Measurements from ENCODE around the gene KCTD17. TPM values are rescaled to one million over a fixed set of nuclear protein-coding genes. Genes with fewer than 3 reads are reported as not detected.

Gene KCTD17
- total and polyA plus RNA-seq, 2 of the 13 experiments (the other 11 are each of a cell fraction or from before 2014, with no cell fraction given): 5.3 to 11.7 TPM

DNA sequence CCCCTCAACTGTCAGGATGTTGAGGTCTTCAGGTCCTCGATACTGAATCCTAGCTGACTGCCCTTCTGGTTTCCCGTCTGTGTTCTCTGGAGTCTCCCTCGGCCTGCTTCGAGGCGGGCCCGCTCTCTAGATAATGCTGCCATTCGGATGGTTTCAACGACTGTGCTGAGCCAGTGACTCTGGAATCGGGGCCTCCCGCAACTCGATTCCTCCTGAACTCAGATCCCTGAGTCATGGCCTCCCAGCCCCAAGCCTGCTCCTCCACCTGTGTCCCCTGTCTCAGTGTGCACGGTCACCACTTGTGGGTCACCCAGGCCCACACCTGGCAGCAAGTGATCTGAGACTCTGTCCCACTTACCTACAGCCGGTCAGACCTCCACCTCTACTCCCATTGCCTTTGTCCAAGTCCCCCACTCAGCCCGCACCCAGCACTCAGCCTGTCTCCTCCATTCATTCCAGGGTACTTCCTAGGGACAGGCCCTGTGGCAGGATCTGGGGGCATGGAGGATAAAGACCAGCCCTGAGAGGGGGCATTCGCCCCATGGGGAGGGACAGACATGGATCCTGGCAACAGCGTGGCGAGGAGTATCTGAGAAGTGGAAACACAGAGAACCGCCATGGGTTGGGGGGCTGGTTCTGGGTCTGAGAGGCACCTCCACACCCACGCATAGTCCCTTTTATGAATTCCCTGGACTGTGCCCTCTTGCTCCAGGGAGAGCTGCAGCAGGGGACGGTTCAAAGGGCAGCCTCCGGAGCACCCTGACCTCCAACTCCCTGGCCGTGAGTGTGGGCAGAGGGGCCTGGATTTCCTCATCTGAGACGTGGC lies 17.7 kb upstream of the KCTD17 start:
- H3K4me3 ChIP-seq (replicated peaks in 1 of 3; ENCODE audit: insufficient read depth in 1 of 3, low read depth in 2 of 3, low read length in 3 of 3): peak overlapping the region; percentile 19 to 57 (median 37); a peak in 4 of 6 replicates
- CTCF ChIA-PET (ENCODE audit: low intra/inter-chr PET ratio, low total read pairs): interaction anchor here (1.0 kb wide), 1 partner anchor 14 kb away, joined by 3 read pairs; no protein-coding TSS in a partner anchor
- H3K36me3 ChIP-seq (replicated peaks in 1 of 2; ENCODE audit: control insufficient read depth in 1 of 2, insufficient read depth in 2 of 2, low read length in 2 of 2): peaks cover 0 to 10% of the 10 kb centered on the region in 2 experiments; a peak in 4 of 5 replicates
- H3K27ac ChIP-seq (ENCODE audit: extremely low read length, insufficient read depth, low read length): peak overlapping the region; percentile 99
- no TSS peak for BruUV-seq (replicated peaks)
- WGBS (ENCODE audit: low lambda C conversion rate): 19% methylated on average over 12 of the region's 23 CpGs
- H4K20me1 ChIP-seq (ENCODE audit: insufficient read depth, low read length): no peaks in the 10 kb centered on the region
- intact Hi-C loops (cut with micrococcal nuclease; ENCODE audit: unreplicated experiment): loop anchor here (2.0 to 5.0 kb wide), 2 partner anchors 75 to 163 kb away; partner anchors contain the start of gene TMPRSS6
- FAIRE-seq (peak; percentile 81), ATAC-seq (peak; percentile 38), DNase-seq (ENCODE audit: low spot score) (peak; percentile 71)
- H3K4me1 ChIP-seq (ENCODE audit: insufficient read depth, low read length): peaks cover 82% of the 10 kb centered on the region
- no peak overlapping the region for H2AFZ ChIP-seq (ENCODE audit: low read length)
- H3K79me2 ChIP-seq (ENCODE audit: insufficient read depth, low read length): no peaks in the 10 kb centered on the region
- peak overlapping the region; percentile 83 for H3K9ac ChIP-seq (ENCODE audit: insufficient read depth, low read depth, low read length)
- H3K4me2 ChIP-seq (ENCODE audit: low read depth, low read length): peak overlapping the region; percentile 86
- H3K9me3 ChIP-seq (ENCODE audit: low read length): no peaks in the 10 kb centered on the region
- POLR2A ChIA-PET: interaction anchor here (1.9 to 13.3 kb wide), 3 partner anchors 10 to 18 kb away, joined by 12 to 383 read pairs (median 227); partner anchors contain the start of genes KCTD17, MPST and TST
- in situ Hi-C loops (cut with HindIII; ENCODE audit: extremely low pct_ligation_motif_present, low pct_unique_long_range_greater_than_20kb): no loop called here
- H3K27me3 ChIP-seq (ENCODE audit: control insufficient read depth in 1 of 2, insufficient read depth in 2 of 2, low read length in 2 of 2): no peaks in the 10 kb centered on the region
- TF ChIP-seq ZNF558 (CRISPR knock-in tag; IDR thresholded peaks at IDR 0.05; ENCODE audit: borderline replicate concordance): peak; percentile 79; the same call in 1 of the 2 replicates
- no peak for TF ChIP-seq ZNF20 (CRISPR knock-in tag; IDR thresholded peaks at IDR 0.05)
- TF ChIP-seq SOX13 (IDR thresholded peaks at IDR 0.05): no peak
- TF ChIP-seq SOX13 (CRISPR knock-in tag; conservative IDR thresholded peaks at IDR 0.05 in 1 of 2, IDR thresholded peaks at IDR 0.05 in 1 of 2): peak in 1 of 2 experiments; percentile 59; a peak in 2 of 4 replicates
- TF ChIP-seq SIX1 (CRISPR knock-in tag; IDR thresholded peaks at IDR 0.05; ENCODE audit: borderline replicate concordance): peak; percentile 35; the same call in 1 of the 2 replicates
- TF ChIP-seq TAF15 (IDR thresholded peaks at IDR 0.05; ENCODE audit: low read depth, low read length, poor library complexity, severe bottlenecking): no peak
- TF ChIP-seq, protein P1, sequence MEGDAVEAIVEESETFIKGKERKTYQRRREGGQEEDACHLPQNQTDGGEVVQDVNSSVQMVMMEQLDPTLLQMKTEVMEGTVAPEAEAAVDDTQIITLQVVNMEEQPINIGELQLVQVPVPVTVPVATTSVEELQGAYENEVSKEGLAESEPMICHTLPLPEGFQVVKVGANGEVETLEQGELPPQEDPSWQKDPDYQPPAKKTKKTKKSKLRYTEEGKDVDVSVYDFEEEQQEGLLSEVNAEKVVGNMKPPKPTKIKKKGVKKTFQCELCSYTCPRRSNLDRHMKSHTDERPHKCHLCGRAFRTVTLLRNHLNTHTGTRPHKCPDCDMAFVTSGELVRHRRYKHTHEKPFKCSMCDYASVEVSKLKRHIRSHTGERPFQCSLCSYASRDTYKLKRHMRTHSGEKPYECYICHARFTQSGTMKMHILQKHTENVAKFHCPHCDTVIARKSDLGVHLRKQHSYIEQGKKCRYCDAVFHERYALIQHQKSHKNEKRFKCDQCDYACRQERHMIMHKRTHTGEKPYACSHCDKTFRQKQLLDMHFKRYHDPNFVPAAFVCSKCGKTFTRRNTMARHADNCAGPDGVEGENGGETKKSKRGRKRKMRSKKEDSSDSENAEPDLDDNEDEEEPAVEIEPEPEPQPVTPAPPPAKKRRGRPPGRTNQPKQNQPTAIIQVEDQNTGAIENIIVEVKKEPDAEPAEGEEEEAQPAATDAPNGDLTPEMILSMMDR (CRISPR knock-in tag; IDR thresholded peaks at IDR 0.05): 0 out of 2 replicates have a peak, but pooled peaks have one; percentile 1
- no peak for TF ChIP-seq ATRX (CRISPR knock-in tag; IDR thresholded peaks at IDR 0.05; ENCODE audit: borderline replicate concordance)
- no peak; the same call in 1 of the 2 replicates for TF ChIP-seq MIER3 (CRISPR knock-in tag; IDR thresholded peaks at IDR 0.05; ENCODE audit: borderline replicate concordance)
- TF ChIP-seq ZNF598 (CRISPR knock-in tag; IDR thresholded peaks at IDR 0.05; ENCODE audit: borderline replicate concordance): no peak
- TF ChIP-seq, protein P2, sequence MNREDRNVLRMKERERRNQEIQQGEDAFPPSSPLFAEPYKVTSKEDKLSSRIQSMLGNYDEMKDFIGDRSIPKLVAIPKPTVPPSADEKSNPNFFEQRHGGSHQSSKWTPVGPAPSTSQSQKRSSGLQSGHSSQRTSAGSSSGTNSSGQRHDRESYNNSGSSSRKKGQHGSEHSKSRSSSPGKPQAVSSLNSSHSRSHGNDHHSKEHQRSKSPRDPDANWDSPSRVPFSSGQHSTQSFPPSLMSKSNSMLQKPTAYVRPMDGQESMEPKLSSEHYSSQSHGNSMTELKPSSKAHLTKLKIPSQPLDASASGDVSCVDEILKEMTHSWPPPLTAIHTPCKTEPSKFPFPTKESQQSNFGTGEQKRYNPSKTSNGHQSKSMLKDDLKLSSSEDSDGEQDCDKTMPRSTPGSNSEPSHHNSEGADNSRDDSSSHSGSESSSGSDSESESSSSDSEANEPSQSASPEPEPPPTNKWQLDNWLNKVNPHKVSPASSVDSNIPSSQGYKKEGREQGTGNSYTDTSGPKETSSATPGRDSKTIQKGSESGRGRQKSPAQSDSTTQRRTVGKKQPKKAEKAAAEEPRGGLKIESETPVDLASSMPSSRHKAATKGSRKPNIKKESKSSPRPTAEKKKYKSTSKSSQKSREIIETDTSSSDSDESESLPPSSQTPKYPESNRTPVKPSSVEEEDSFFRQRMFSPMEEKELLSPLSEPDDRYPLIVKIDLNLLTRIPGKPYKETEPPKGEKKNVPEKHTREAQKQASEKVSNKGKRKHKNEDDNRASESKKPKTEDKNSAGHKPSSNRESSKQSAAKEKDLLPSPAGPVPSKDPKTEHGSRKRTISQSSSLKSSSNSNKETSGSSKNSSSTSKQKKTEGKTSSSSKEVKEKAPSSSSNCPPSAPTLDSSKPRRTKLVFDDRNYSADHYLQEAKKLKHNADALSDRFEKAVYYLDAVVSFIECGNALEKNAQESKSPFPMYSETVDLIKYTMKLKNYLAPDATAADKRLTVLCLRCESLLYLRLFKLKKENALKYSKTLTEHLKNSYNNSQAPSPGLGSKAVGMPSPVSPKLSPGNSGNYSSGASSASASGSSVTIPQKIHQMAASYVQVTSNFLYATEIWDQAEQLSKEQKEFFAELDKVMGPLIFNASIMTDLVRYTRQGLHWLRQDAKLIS (CRISPR knock-in tag; IDR thresholded peaks at IDR 0.05): no peak
- peak; percentile 74; the same call in 1 of the 2 replicates for TF ChIP-seq KDM3A (CRISPR knock-in tag; IDR thresholded peaks at IDR 0.05; ENCODE audit: low read depth)
- no peak for TF ChIP-seq RBAK (CRISPR knock-in tag; IDR thresholded peaks at IDR 0.05)
- TF ChIP-seq ZNF674 (CRISPR knock-in tag; IDR thresholded peaks at IDR 0.05; ENCODE audit: low read depth): no peak
- TF ChIP-seq ZBTB7A (CRISPR knock-in tag; IDR thresholded peaks at IDR 0.05): peak; percentile 68; the same call in 1 of the 2 replicates
